ENCODE results near the gene DCUN1D2. TPM values are rescaled to one million over a fixed set of nuclear protein-coding genes. Genes with fewer than 3 reads are reported as not detected.
A peak's percentile ranks its signal among the peaks of the same experiment; 100 is the strongest.

DCUN1D2 gene
- total and polyA plus RNA-seq, 4 donors, result 7.4 to 28.2 (median 16.6) TPM

GRCh38 chr13:113430378-113431110 lies 60.0 kb downstream of the DCUN1D2 start:
- H3K4me3 ChIP-seq (ENCODE audit: low read length in 2 of 2), result no peak overlapping the region
- H3K36me3 ChIP-seq (ENCODE audit: control insufficient read depth in 1 of 2, insufficient read depth in 2 of 2, low read length in 1 of 2), result no peaks in the 10 kb centered on the region
- H3K4me1 ChIP-seq (ENCODE audit: control insufficient read depth in 1 of 2, insufficient read depth in 2 of 2, low read length in 2 of 2), result no peaks in the 10 kb centered on the region
- no peaks in the 10 kb centered on the region for H3K9me3 ChIP-seq (ENCODE audit: control insufficient read depth, low read length)
- H3K27ac ChIP-seq (ENCODE audit: low read depth in 1 of 2, low read length in 2 of 2), result no peak overlapping the region
- ATAC-seq (ENCODE audit: low FRiP score) (peak; percentile 45), DNase-seq (no peak)
- 94 to 95% methylated on average over 23 of the region's 23 CpGs for WGBS, 2 donors
- intact Hi-C loops (cut with DNase I), result no loop called here
- H3K27me3 ChIP-seq (ENCODE audit: control insufficient read depth in 1 of 2, insufficient read depth in 2 of 2, low read length in 1 of 2), result no peaks in the 10 kb centered on the region

DNA sequence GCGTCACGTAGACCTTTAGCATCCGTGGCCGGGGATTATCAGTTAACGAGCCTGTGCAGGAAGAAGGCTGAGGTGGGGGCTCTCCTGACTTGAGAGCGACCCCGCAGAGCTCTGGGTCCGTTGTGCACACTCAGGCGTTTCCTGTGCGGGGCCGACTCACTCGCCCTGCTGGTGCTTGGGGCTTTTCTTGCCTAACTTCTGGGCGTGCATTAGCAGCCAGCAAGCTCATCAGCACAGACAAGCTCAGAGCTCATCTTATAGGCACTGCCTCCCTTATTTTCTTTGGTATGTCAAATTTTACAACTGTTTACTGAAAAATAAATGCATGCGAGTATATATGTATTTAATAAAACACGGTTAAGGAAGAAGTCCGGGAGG lies 60.9 kb downstream of the DCUN1D2 start:
- ATAC-seq (ENCODE audit: low FRiP score), result no peak
- 91 to 93% methylated on average over 16 of the region's 16 CpGs for WGBS, 2 donors
- intact Hi-C loops (cut with DNase I), result no loop called here

DNA sequence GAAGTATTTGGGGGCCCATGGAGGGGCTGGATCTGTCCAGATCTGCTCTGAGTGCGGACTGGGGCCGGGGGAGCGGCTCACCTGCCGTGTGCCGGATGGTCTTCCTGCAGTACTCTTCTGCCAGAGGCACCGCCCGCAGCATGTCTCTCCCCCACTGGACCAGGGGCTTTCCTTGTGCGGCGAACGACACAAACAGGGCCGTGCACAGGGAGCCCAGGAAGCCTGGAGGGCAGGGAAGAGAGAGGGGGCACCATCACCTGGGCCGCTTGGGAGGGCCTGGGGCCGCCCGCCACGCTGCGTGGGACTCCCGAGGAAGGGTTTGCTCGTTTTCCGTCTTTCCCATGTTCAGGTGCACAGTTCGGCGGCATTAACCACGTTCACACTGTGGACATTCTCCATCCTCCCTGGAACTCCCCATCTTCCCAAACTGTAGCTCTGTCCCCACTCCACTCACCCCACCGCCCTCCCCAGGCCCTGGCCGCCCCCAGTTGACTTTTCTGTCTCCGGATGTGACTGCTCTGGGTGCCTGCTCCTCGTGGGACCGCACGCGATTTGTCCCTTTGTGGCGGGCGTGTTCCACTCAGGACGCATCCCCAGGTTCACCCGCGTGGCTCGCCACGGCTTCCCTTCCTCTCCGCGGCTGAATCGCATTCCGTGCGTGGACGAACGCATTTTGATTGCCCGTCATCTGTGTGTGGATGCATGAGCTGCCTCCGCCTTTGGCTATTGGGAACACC lies 61.5 kb downstream of the DCUN1D2 start:
- Histone ChIP-seq H3K27ac (ENCODE audit: low read depth in 1 of 2, low read length in 2 of 2) (no peak overlapping the region), H3K9me3 (ENCODE audit: control insufficient read depth, low read length) (no peaks in the 10 kb centered on the region), H3K4me1 (ENCODE audit: control insufficient read depth in 1 of 2, insufficient read depth in 2 of 2, low read length in 2 of 2) (no peaks in the 10 kb centered on the region), H3K27me3 (ENCODE audit: control insufficient read depth in 1 of 2, insufficient read depth in 2 of 2, low read length in 1 of 2) (no peaks in the 10 kb centered on the region), H3K4me3 (ENCODE audit: low read length in 2 of 2) (no peak overlapping the region), H3K36me3 (ENCODE audit: control insufficient read depth in 1 of 2, insufficient read depth in 2 of 2, low read length in 1 of 2) (no peaks in the 10 kb centered on the region)
- ATAC-seq (ENCODE audit: low FRiP score), result no peak
- 95% methylated on average over 38 to 45 of the region's 45 CpGs for WGBS, 2 donors
- intact Hi-C loops (cut with DNase I), result no loop called here
- DNase-seq, result no peak

More for the DNA sequence above, 60.9 kb downstream of the DCUN1D2 start:
- Histone ChIP-seq H3K4me3 (ENCODE audit: low read length in 2 of 2) (no peak overlapping the region), H3K27me3 (ENCODE audit: control insufficient read depth in 1 of 2, insufficient read depth in 2 of 2, low read length in 1 of 2) (no peaks in the 10 kb centered on the region), H3K27ac (ENCODE audit: low read depth in 1 of 2, low read length in 2 of 2) (no peak overlapping the region), H3K4me1 (ENCODE audit: control insufficient read depth in 1 of 2, insufficient read depth in 2 of 2, low read length in 2 of 2) (no peaks in the 10 kb centered on the region), H3K36me3 (ENCODE audit: control insufficient read depth in 1 of 2, insufficient read depth in 2 of 2, low read length in 1 of 2) (no peaks in the 10 kb centered on the region), H3K9me3 (ENCODE audit: control insufficient read depth, low read length) (no peaks in the 10 kb centered on the region)
- no peak for DNase-seq

DNA sequence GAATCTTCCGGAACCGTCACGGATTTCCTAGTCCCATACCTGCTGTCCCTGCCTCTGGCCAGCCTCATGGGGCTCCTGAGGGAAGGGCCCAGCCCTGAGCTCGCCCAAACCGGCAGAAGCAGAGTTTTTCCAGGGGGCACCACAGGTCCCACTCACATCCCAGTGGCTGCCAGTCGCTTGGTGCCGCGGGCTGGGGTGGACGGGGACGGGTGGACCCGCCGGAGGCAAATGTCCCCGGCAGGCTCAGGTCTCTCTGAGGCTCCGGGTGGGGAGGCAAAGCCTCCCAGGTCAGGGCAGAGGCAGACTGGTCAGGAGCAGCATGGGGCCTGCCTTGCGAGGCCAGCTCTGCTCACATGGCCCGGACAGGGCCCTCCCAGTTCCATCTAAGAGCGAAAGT lies 62.0 kb downstream of the DCUN1D2 start:
- H3K27me3 ChIP-seq (ENCODE audit: control insufficient read depth in 1 of 2, insufficient read depth in 2 of 2, low read length in 1 of 2), result no peaks in the 10 kb centered on the region
- H3K4me1 ChIP-seq (ENCODE audit: control insufficient read depth in 1 of 2, insufficient read depth in 2 of 2, low read length in 2 of 2), result no peaks in the 10 kb centered on the region
- no peaks in the 10 kb centered on the region for H3K9me3 ChIP-seq (ENCODE audit: control insufficient read depth, low read length)
- H3K27ac ChIP-seq (ENCODE audit: low read depth in 1 of 2, low read length in 2 of 2), result no peak overlapping the region
- no peaks in the 10 kb centered on the region for H3K36me3 ChIP-seq (ENCODE audit: control insufficient read depth in 1 of 2, insufficient read depth in 2 of 2, low read length in 1 of 2)
- 89 to 93% methylated on average over 15 to 17 of the region's 17 CpGs for WGBS, 2 donors
- intact Hi-C loops (cut with DNase I), result no loop called here
- H3K4me3 ChIP-seq (ENCODE audit: low read length in 2 of 2), result no peak overlapping the region
- DNase-seq (no peak), ATAC-seq (ENCODE audit: low FRiP score) (no peak)

DNA sequence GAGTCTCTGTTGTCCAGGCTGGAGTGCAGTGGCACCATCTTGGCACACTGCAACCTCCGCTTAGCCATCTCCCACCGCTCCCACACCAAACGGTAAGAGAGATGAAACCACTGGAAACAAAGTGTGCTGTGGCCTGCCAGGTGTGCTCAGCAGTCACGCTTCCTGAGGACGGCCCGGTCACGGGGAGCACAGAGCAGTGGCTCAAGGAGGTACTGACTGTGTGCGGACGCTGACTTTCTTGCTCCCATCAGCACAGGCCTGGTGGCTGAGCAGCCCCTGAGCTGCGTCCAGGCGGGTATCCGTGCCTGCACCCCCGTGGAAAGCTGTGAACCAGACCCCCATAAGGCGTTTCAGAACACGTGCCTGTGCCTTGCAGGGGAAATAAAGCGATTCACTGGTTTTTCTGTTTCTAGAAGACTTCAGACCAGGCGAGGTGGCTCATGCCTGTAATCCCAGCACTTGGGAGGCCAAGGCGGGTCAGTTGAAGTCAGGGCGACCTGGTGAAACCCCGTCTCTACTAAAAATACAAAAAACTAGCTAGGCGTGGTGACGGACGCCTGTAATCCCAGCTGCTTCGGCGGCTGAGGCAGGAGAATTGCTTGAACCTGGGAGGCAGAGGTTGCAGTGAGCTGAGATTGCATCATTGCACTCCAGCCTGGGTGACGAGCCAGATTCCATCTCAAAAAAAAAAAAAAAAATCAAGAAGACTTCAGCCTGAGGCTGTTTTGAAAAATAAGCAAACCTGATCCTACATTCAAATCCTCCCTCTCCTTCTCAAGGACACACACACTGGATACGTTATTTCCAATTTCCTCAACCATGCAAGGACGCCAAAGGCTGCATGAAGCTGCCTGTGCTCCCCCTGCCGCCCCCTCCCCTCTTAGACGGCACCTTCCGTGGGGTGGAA lies 62.7 kb downstream of the DCUN1D2 start:
- Histone ChIP-seq H3K4me3 (ENCODE audit: low read length in 2 of 2) (no peak overlapping the region), H3K36me3 (ENCODE audit: control insufficient read depth in 1 of 2, insufficient read depth in 2 of 2, low read length in 1 of 2) (no peaks in the 10 kb centered on the region), H3K27ac (ENCODE audit: low read depth in 1 of 2, low read length in 2 of 2) (no peak overlapping the region), H3K4me1 (ENCODE audit: control insufficient read depth in 1 of 2, insufficient read depth in 2 of 2, low read length in 2 of 2) (no peaks in the 10 kb centered on the region), H3K27me3 (ENCODE audit: control insufficient read depth in 1 of 2, insufficient read depth in 2 of 2, low read length in 1 of 2) (no peaks in the 10 kb centered on the region), H3K9me3 (ENCODE audit: control insufficient read depth, low read length) (no peaks in the 10 kb centered on the region)
- intact Hi-C loops (cut with DNase I), result no loop called here
- ATAC-seq (ENCODE audit: low FRiP score) (no peak), DNase-seq (no peak)
- 88 to 89% methylated on average over 31 of the region's 31 CpGs for WGBS, 2 donors

GRCh38 chr13:113426591-113426986 lies 63.9 kb downstream of the DCUN1D2 start:
- H3K4me3 ChIP-seq (ENCODE audit: low read length in 2 of 2), result no peak overlapping the region
- no peaks in the 10 kb centered on the region for H3K36me3 ChIP-seq (ENCODE audit: control insufficient read depth in 1 of 2, insufficient read depth in 2 of 2, low read length in 1 of 2)

DNA sequence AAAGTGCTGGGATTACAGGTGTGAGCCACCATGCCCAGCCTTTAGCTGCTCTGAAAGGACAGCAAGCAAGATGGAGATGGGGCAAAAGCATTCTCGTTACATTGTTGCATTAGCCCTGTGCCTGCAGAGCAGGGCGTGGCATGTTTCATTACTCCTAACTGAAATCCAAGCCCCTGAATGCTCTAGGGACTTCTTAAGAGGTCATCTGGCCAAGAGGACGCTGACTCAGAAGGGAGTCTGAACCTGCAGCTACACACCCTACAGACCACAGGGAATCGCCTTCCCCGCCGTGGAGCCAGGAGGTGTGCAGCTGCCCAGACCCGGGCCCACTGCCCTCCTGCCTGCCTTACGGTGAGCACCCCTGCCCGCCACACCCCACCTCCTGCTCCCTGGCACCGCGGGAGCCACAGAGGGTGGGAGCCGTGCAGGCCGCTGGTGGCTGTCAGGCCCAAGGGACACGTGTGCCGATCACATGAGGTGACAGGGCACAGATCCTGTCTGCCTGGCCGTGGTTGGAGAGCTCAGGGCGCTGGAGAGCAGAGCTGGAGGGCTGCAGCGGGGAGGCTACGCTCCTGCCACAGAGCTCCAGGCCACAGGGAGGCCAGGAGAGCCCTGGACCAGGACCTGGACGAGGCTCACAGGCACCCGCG lies 64.4 kb downstream of the DCUN1D2 start:
- no peaks in the 10 kb centered on the region for H3K27me3 ChIP-seq (ENCODE audit: control insufficient read depth in 1 of 2, insufficient read depth in 2 of 2, low read length in 1 of 2)
- no peaks in the 10 kb centered on the region for H3K4me1 ChIP-seq (ENCODE audit: control insufficient read depth in 1 of 2, insufficient read depth in 2 of 2, low read length in 2 of 2)
- no peaks in the 10 kb centered on the region for H3K9me3 ChIP-seq (ENCODE audit: control insufficient read depth, low read length)
- DNase-seq (no peak), ATAC-seq (ENCODE audit: low FRiP score) (no peak)
- no peaks in the 10 kb centered on the region for H3K36me3 ChIP-seq (ENCODE audit: control insufficient read depth in 1 of 2, insufficient read depth in 2 of 2, low read length in 1 of 2)
- intact Hi-C loops (cut with DNase I), result no loop called here
- WGBS, 2 donors, result 95 to 96% methylated on average over 22 of the region's 22 CpGs
- no peak overlapping the region for H3K27ac ChIP-seq (ENCODE audit: low read depth in 1 of 2, low read length in 2 of 2)
- no peak overlapping the region for H3K4me3 ChIP-seq (ENCODE audit: low read length in 2 of 2)

More at GRCh38 chr13:113426591-113426986, 63.9 kb downstream of the DCUN1D2 start:
- no peaks in the 10 kb centered on the region for H3K27me3 ChIP-seq (ENCODE audit: control insufficient read depth in 1 of 2, insufficient read depth in 2 of 2, low read length in 1 of 2)
- no peak overlapping the region for H3K27ac ChIP-seq (ENCODE audit: low read depth in 1 of 2, low read length in 2 of 2)
- 95% methylated on average over 15 of the region's 15 CpGs for WGBS, 2 donors
- intact Hi-C loops (cut with DNase I), result no loop called here
- DNase-seq (no peak), ATAC-seq (ENCODE audit: low FRiP score) (no peak)
- no peaks in the 10 kb centered on the region for H3K4me1 ChIP-seq (ENCODE audit: control insufficient read depth in 1 of 2, insufficient read depth in 2 of 2, low read length in 2 of 2)
- H3K9me3 ChIP-seq (ENCODE audit: control insufficient read depth, low read length), result no peaks in the 10 kb centered on the region

- Histone ChIP-seq H3K9me3 (ENCODE audit: control insufficient read depth, low read length) (no peaks in the 10 kb centered on the region), H3K4me1 (ENCODE audit: control insufficient read depth in 1 of 2, insufficient read depth in 2 of 2, low read length in 2 of 2) (no peaks in the 10 kb centered on the region), H3K27ac (ENCODE audit: low read depth in 1 of 2, low read length in 2 of 2) (no peak overlapping the region), H3K4me3 (ENCODE audit: low read length in 2 of 2) (no peak overlapping the region), H3K36me3 (ENCODE audit: control insufficient read depth in 1 of 2, insufficient read depth in 2 of 2, low read length in 1 of 2) (no peaks in the 10 kb centered on the region), H3K27me3 (ENCODE audit: control insufficient read depth in 1 of 2, insufficient read depth in 2 of 2, low read length in 1 of 2) (no peaks in the 10 kb centered on the region)
- DNase-seq, result peak in 1 of 2 donors; percentile 57
- WGBS, 2 donors, result 92 to 95% methylated on average over 11 of the region's 11 CpGs
- ATAC-seq (ENCODE audit: low FRiP score), result no peak
- intact Hi-C loops (cut with DNase I), result no loop called here
Observed at GRCh38 chr13:113423520-113424163, 66.9 kb downstream of the DCUN1D2 start.
